Uterus (tissue), 4 donors: ENCODE data around the gene FFAR4. TPM values are rescaled to one million over a fixed set of nuclear protein-coding genes. Genes with fewer than 3 reads are reported as not detected.

Experiments used
- DNase-seq, 2 donors: peaks; one replicate each; pipeline ENCODE4 v3.0.0-alpha.2; 2019 to 2020
- H3K27ac ChIP-seq, 2 donors: fragments of 200-600 bp; sonication (generic); 1 replicate in 1 of 2; 2 replicates in 1 of 2; pipeline ENCODE4 v1.5.1; 2016 to 2018
- H3K27me3 ChIP-seq, 2 donors: fragments of 200-600 bp; sonication (generic); one replicate each; pipeline ENCODE4 v1.5.1; 2018 to 2019; ENCODE audit warnings: control low read depth in 1 of 2
- H3K36me3 ChIP-seq, 2 donors: fragments of 200-600 bp; sonication (generic); one replicate each; pipeline ENCODE4 v1.5.1; 2019; ENCODE audit warnings: control low read depth in 1 of 2
- H3K4me1 ChIP-seq, 2 donors: fragments of 200-600 bp; sonication (generic); one replicate each; pipeline ENCODE4 v1.5.1; 2018 to 2019; ENCODE audit warnings: control low read depth in 1 of 2
- H3K4me3 ChIP-seq, 2 donors: fragments of 200-600 bp; sonication (generic); 1 replicate in 1 of 2; 2 replicates in 1 of 2; pipeline ENCODE4 v1.5.1; 2018 to 2019; ENCODE audit warnings: mild to moderate bottlenecking in 1 of 2
- H3K9me3 ChIP-seq, 2 donors: fragments of 200-600 bp; sonication (generic); one replicate each; pipeline ENCODE4 v1.5.1; 2019; ENCODE audit warnings: control low read depth in 1 of 2
- CTCF ChIP-seq, 4 experiments: fragments of 200-600 bp in 2 of 4; fragments of 450-650 bp in 2 of 4; sonication (generic) in 2 of 4; IDR thresholded peaks; one replicate each; pipeline ENCODE4 v1.5.1; 2016 to 2019; ENCODE audit warnings: antibody characterized with exemption in 4 of 4, mild to moderate bottlenecking in 2 of 4, moderate library complexity in 1 of 4
- POLR2A ChIP-seq, 2 donors: fragments of 450-650 bp; IDR thresholded peaks; one replicate each; pipeline ENCODE4 v1.6.1; 2016; ENCODE audit warnings: antibody characterized with exemption in 2 of 2, mild to moderate bottlenecking in 1 of 2, moderate library complexity in 1 of 2
- intact Hi-C: fragments of 100-400 bp; cut with DNase I; formaldehyde crosslinking; loops from one replicate; pipeline ENCODE4 v1.15.1; 2023; ENCODE audit warnings: low total_unique reads
- total RNA-seq, 4 donors: library from RNA; depleted of rRNA in 3 of 4; stranded (reverse); fragments of >200 nt in 3 of 4; gene quantifications; one replicate each; pipeline versions ENCODE4 v1.1.0 to v1.2.4, GENCODE V29; 2014 to 2023
- donor health status: DM: yes; HTN: yes; CAD: no.

The FFAR4 gene
- total RNA-seq, 4 donors from 2014 or later = not detected

GRCh38 chr10:93608421-93608820 is 42.0 kb downstream of the FFAR4 start:
- H3K4me1 ChIP-seq = no peaks in the 10 kb centered on the region
- intact Hi-C loops = no loop called here
- H3K9me3 ChIP-seq = no peaks in the 10 kb centered on the region
- H3K27ac ChIP-seq = no peak overlapping the region
- no peak overlapping the region for H3K4me3 ChIP-seq
- H3K27me3 ChIP-seq = peaks cover 0 to 26% of the 10 kb centered on the region in 2 donors
- TF ChIP-seq POLR2A (IDR thresholded peaks at IDR 0.05) = no peak
- TF ChIP-seq CTCF (IDR thresholded peaks at IDR 0.05) = no peak
- H3K36me3 ChIP-seq = no peaks in the 10 kb centered on the region
- DNase-seq = no peak

DNA sequence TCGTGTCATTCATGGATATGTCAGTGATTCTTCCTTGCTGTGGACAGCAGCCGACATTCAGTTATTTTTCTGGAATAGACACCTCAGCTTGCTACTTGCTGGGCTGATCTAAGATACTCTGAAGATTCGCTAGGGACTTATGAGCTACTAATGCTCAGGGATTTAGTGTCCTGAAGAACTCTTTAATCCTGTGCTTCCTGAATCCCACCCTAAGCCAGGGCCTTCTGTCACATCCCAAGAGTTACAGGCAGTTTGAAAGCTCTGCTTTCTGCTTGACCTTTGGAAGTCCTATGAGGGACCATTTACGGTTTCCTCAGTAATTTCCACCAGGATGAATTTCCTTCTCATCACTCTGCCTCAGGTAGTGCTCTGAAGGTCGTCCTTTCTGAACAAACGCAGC is 45.8 kb downstream of the FFAR4 start, which contains the start of gene PDE6C:
Gene PDE6C (plus strand): TSS at position 227 of the 400 bp plus-strand sequence. CDS start 189 bp downstream, outside the sequence.
- Histone ChIP-seq H3K4me3 (no peak within 1 kb of the TSS), H3K27me3 (no peaks in the 10 kb centered on the region), H3K9me3 (no peaks in the 10 kb centered on the region), H3K27ac (no peak within 1 kb of the TSS), H3K36me3 (no peaks in the 10 kb centered on the region), H3K4me1 (no peaks in the 10 kb centered on the region)
- TF ChIP-seq POLR2A (IDR thresholded peaks at IDR 0.05) (no peak), CTCF (IDR thresholded peaks at IDR 0.05) (no peak)
- no peak for DNase-seq
- intact Hi-C loops = no loop called here

- intact Hi-C loops = no loop called here
- no peaks in the 10 kb centered on the region for H3K9me3 ChIP-seq
- no peaks in the 10 kb centered on the region for H3K4me1 ChIP-seq
- H3K27ac ChIP-seq = no peak overlapping the region
- TF ChIP-seq CTCF (IDR thresholded peaks at IDR 0.05) = no peak
- TF ChIP-seq POLR2A (IDR thresholded peaks at IDR 0.05) = no peak
- H3K4me3 ChIP-seq = no peak overlapping the region
- no peaks in the 10 kb centered on the region for H3K27me3 ChIP-seq
- DNase-seq = no peak
- no peaks in the 10 kb centered on the region for H3K36me3 ChIP-seq
Observed at GRCh38 chr10:93613126-93613525, 46.7 kb downstream of the FFAR4 start.

- no peaks in the 10 kb centered on the region for H3K4me1 ChIP-seq
- H3K27me3 ChIP-seq = no peaks in the 10 kb centered on the region
- H3K27ac ChIP-seq = no peak overlapping the region
- DNase-seq = no peak
- no peaks in the 10 kb centered on the region for H3K36me3 ChIP-seq
- no peaks in the 10 kb centered on the region for H3K9me3 ChIP-seq
- no peak overlapping the region for H3K4me3 ChIP-seq
- intact Hi-C loops = no loop called here
- TF ChIP-seq POLR2A (IDR thresholded peaks at IDR 0.05) (no peak), CTCF (IDR thresholded peaks at IDR 0.05) (no peak)
Observed at GRCh38 chr10:93614101-93614825, 47.8 kb downstream of the FFAR4 start.

GRCh38 chr10:93615576-93616235 is 49.2 kb downstream of the FFAR4 start:
- Histone ChIP-seq H3K27ac (no peak overlapping the region), H3K4me1 (no peaks in the 10 kb centered on the region), H3K9me3 (no peaks in the 10 kb centered on the region), H3K36me3 (no peaks in the 10 kb centered on the region), H3K4me3 (no peak overlapping the region), H3K27me3 (no peaks in the 10 kb centered on the region)
- intact Hi-C loops = no loop called here
- no peak for DNase-seq
- TF ChIP-seq CTCF (IDR thresholded peaks at IDR 0.05) (no peak), POLR2A (IDR thresholded peaks at IDR 0.05) (no peak)
